ENCODE measurements around the gene EPS8.

EPS8 gene

DNA sequence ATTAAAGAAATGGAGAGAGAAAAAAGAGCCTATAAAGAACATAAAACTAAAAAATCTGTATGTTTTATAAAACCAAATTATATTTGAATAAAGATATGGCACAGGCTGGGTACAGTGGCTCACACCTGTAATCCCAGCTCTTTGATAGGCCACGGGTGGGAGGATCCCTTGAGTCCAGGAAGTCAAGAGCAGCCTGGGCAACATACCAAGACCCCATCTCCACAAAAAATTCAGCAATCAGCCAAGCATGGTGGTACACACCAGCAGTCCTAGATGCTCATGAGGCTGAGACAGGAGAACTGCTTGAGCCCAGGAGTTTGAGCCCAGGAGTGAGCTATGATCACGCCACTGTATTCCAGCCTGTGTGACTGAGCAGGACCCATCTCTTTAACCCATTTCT, 74.9 kb downstream of the EPS8 start:
- no peak for DNase-seq

DNA sequence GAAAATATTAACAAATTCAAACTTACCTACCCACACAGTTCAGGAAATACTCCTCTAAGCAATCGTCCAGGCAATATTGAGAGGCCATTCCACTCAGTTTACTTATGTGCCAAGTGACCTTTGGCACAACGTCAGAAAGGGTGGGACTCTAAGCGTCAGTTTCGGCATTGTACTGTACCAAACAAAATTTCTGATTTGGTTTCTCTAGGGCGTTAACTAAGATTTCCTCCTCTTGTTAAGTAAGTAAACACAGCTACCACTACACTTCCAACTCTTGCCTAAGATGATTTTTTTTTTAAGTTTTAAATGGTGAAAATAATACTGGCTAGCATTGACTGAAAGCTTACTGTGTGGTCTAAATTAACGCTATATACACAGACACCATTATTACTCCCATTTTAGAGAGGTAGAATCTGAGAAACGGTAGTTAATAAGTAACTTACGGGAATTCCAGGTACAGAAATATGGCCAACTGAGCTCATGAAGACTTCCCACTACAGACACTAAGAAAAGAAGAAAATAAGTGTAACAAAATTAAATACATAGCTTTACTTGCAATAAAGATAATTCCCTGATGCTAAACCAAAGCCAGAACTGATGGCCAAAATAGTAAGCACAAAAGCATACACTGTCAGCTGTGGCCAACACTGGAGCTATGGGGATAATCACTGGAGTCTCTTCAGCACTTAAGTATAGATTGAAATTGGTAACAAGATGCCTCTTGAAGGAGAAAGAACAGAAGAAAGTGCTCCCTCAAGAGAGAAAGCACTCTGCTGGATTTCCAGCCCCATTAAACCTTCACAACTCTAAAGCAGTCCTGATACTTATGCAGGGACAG, 76.1 kb downstream of the EPS8 start:
- no peak for DNase-seq

DNA sequence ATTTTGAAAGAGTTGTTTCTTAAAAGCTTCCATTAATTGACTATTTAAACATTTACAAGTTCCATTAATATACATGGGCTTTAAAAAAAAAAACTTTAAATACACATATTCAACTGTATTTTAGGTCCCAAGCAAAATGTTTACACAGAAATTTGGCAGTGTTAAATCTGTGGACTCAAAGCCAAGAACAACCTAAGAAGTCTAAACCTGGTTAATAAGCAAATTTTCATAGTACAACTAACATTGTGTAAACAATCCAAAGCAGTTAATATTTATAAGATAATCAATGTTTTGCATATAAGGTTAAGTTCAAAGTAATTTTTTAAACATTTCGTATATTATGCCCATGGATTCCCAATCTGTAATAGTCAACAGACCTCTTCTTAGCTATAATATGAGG, 77.0 kb downstream of the EPS8 start:
- DNase-seq = no peak

DNA sequence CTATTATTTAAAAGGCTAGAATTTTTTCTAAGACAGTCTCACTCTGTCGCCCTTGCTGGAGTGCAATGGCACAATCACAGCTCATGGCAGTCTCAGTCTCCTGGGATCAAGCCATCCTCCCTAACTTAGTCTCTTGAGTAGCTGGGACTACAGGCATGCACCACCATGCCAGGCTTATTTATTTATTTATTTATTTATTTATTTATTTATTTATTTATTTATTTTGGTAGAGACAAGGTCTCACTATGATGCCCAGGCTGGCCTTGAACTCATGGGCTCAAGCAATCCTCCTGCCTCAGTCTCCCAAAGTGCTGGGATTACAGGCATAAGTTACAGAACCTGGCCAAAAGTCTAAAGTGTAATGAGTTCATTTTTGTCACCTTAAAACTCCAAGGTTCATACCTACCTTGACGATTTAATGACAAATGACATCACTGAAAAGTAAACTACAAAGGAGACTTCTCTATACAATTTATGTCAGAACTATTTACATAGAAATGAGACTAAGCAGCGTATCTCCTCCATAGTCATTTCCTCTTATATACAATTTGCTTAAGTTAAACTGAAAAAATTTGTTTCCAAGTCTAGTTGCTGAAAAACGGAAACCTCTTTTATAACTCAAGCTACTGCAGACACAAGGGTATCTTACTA, 78.2 kb downstream of the EPS8 start:
- no peak for DNase-seq

DNA sequence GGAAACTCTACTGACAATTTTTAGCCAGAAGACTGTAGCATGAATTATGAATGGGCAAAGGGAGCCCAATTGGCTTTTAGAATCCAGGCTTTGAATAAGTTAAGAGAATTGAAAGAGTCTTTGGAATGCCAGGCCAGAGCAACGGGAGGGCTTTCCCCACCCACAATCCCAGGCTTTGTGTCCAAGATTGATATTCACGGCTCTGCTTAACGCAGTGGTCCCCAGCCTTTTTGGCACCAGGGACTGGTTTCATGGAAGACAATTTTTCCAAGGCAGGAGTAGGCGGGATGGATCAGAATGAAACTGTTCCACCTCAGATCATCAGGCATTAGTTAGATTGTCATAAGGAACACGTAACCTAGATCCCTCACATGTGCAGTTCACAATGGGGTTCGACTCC, 79.6 kb downstream of the EPS8 start:
- no peak for DNase-seq

DNA sequence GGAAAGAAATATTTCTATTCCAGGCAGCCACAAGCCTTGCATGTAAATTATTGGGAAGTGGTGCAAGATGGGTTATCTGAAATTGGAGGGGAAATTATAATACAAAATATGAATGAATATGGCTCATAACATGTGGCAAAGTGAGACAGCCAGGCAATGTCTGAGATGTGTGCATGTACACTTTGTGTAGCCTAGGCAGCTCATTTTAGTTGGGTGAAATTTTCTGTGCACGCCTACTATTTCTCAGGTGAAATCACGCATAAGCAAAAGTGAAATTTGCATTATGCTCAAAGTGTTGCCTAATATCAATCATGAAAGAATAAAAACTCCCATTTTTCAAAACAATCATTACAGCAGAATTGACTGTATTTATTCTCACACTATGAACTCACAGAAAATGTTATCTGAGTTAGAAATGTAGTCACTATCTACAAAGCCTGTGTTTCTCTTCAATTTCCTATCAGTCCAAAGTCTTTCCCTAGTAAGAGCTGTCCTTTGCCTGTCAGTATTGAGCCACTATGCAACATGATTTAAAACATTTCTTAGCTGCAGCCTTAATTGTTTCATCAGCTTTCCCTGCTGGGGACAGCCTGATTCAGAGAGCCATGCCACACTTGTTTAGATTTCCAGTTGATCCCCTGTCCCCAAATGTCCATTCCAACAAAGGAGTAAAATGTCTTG, 80.7 kb downstream of the EPS8 start:
- no peak for DNase-seq

DNA sequence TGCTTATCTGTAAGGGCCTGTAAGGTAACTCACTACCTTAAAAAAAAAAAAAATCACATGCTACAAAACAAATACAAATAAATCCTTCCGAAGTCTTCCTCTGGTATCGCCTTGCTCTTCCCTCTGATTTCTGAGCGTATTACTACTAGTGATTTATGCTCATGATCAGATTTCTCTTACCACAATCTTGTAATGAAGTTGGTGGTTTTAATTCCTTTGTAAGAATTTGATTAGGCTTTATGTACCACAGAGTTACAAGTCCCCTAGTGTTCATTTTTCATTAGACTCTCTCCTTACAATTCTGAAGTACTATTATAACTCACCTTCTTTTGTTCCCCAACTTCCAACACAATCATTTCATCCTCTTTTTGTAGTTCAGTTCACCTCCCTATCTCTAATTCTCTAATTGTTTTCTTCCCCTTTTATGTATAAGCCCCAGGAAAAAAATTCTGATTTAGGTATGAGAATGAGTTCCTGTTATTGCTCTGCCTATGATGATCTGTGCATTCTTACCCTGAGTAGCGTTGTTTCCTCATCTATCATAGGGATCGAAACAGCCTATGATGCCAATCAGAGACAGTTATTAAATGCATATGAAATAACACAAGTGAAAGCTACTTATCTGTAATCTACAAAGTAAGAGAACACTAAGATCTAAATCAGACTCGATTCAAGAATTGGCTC, 81.5 kb downstream of the EPS8 start:
- DNase-seq = no peak

DNA sequence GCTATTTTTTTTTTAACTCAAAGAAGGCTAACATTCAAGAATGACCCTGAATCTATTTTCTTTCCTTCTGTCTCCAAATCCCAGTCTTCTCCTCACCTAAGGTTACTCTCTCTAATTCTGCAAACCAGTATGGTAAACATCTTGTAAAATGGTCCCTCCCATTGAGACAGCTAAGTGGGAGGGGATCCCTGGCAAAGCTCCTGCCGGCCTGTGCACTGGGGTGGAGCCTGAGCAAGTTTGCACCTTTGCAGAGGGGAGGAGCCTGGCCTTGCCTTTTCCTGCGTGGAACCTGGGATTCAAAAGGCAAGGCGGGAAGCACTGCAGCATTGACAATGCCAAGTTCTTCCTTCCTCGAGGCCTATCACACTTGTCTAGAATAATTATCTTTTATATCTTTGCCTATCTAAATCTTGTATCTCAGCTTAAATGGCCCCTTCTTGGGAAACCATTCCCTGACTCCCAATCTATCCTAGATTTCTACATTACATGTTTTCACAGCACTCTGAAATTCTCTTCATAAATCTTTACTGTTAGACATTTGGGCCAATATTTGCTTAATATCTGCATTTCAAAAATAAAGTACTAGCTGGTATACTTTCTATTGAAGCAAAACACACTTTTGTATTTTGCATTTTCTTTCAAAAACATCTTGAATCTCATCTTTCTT, 83.0 kb downstream of the EPS8 start:
- no peak for DNase-seq

DNA sequence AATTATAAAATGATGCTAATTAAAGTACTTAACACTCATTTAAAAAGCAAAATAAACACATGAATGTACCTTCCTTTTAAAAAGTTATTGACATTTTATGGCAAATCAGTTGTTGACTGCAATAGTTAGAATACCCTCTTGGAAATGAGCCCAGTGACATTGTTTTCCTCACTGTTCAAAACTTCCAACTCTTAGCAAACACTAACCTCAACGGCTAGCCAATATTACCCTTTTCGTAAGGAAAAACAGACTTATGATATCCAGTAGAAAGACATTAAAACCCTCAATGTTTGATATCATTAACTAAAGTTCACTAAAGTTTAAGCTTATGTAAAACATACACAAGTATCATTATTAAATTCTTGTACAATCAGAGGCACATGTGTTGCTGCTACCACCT, 83.6 kb downstream of the EPS8 start:
- no peak for DNase-seq

DNA sequence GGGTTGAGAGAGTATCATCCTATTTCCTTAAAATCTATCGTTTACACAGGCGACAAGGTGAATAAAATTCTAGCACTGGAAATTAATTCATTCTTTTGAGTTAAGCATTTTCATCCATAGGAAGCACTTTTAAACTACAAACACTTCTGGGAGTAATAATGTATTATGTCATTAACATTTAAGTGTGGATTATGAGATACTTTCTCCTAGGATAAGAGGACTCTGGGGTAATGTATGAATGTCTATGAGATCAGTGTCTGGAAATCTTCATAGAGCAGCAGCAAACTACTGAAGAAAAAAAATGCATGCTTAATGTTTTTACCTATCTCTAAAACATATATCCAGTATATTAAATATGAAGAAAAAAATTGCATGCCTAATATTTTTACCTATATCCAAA, 86.9 kb downstream of the EPS8 start:
- no peak for DNase-seq

DNA sequence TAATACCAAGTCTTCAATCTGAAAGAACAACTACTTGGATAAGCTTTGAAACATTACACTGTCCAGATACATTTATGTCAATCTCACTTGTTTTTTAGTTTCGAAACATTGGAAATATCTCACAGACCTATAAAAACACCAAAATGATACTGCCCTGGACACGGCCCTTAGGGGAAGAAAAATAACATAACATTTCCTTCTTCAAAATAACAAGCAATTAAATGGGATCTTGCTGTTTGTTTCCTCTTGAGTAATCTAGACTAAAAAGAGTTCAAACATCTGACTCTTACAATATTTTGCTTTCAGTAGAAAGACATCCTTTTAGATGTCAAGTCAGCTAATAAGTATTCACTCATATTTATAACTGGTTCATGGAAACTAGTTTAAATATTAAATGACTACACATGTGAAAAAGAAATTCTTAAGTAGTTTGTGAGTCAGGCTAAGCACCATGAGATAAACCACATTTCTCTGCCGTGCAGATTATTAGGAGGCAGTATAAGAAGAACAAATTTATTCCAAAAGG, 87.5 kb downstream of the EPS8 start:
- peak; percentile 79 for DNase-seq

DNA sequence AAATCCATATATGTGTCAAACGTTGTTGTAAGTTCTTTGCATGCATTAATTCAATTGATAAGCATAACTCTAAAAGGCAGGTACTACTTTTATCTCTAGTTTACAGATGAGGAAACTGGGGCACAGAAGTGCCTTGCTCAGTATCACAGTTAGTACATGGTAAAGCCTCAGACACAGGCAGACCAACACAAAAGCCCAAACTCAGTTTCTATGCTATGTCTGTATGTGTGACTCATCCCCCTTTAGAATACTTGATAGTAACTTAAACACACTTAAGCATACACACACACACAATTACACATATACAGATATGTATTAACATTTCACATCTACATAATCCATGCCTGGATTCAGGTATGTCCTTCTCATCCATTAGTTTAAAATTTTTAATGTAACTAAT, 88.0 kb downstream of the EPS8 start:
- DNase-seq = peak; percentile 57

DNA sequence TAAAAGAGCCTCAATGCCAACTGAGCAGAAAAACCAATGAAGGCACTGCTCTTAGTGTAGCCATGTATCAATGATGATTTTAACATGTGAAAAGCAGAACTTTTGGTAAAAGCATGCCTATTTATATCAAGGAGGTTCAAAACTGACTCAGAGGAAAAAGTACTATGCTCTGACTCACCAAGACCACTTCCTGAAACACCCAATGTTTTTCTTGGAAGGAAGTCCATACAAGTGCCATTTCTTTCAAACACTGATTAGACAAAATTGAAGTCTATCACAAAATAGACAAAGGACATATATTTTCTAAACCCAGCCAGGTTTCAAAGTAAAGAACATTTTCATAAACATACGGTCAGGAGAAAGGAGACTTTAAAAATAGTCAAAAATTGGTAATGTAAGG, 88.6 kb downstream of the EPS8 start:
- DNase-seq = peak; percentile 92

DNA sequence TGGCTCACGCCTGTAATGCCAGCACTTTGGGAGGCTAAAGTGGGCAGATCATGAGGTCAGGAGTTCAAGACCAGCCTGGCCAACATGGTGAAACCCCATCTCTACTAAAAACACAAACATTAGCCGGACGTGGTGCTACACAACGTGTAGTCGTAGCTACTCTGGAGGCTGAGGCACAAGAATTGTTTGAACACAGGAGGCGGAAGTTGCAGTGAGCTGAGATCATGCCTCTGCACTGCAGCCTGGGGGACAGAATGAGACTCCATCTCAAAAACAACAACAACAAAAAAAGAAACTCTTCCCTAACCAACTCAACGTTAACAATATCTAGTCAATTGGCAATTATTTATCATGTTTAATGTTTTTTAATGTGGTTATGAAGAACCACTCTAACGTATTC, 89.3 kb downstream of the EPS8 start:
- DNase-seq = no peak

DNA sequence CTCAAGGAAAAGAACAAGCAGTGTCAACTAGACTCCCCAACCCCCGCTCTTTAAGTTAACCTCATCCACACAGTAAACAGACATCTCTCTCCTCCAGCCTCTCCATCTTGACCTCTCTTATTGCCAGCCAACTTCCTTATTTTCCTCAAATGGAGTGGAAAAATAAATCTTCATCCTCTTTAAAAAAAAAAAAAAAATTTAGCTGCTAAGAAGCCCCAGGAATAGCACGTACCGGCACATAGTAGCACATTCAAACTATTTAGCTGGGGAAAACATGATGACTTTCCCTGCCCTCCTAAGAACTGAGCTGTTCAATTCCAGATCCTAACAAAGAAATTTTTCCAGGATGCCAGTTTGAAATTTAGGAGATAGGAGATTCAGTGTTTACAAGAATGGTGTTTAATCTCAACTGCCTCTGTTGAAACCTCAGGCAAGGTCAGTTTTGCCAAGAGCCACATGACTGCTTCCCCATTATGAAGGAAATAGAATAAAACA, 90.8 kb downstream of the EPS8 start:
- no peak for DNase-seq

DNA sequence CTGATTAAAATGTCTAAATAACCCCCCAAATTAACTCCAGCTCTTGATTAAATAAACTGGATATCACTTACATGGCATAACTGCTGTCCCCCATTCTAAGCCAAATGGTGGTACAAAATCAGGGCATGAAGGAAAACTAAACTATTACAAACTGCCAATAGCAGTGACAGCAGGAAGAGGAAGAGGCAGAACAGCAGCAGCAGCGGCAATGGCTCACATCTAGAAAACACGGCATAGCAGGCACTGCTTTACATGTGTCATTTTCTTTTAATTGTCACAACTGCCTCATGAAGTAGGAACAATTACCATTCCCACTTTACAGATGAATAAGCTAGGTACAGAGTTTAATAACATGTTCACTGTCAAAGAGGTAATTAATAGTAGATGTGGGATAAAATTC, 92.0 kb downstream of the EPS8 start:
- no peak for DNase-seq

DNA sequence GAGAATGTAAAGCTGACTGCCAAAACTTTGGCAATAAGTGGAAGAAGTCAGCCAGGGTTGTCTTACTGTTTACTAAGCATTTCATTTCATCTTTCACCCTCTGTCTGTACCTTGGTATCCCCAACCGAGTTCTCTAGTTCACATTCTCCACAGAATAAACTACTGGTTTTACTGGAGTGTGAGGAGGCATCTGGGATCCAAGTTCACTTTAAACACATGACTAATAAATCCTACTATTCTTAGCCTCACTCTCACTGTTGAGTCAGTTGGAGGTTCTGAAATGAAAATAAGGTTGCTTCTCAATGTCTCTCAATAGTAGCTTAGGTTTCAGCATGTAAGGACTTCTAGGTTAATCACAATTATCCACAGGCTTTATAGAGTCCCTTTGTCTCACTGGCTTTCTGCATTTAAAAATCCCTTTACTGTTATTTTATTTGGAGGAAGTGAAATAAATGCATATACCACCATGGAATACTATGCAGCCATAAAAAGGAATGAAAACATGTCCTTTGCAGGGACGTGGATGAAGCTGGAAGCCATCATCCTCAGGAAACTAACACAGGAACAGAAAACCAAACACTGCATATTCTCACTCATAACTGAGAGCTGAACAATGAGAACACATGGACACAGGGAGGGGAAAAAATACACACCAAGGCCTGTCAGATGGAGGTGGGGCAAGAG, 95.8 kb downstream of the EPS8 start:
- DNase-seq = peak; percentile 33

DNA sequence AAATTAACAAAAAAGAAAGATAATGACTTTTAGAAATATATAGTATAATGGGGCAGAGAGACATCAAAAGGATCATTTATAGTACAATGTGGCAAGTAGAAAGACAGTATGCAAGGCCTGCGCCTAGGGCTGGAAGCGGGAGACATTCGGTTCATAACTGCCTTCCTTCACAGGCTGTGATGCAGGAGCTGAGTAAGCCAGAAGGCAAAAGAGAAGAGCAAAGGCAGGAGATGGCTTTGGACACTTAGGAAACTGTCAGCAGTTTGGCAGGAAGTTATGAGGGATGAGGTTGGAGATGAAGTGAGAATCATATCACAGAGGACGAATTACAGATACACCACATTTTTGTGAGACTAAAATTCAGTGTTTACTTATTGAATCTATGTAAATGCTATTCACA, 97.8 kb downstream of the EPS8 start:
- DNase-seq = no peak

DNA sequence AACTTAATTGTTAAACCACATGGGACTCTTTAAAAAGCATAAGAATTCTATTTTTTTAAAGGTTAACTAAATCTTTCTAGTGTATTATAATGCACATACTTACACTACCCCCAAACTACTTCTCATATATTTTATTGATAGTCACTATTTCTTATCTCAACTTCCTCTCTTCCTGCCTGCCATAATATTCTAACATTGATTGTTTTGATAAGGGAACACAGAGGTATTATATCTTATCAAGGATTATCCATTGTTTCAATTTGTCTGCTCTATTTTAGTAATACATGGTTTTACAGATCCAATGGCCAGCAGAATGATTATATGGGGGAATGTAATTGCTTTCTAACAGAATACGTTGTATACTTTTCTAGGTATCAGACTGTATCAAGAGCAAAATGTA, 98.9 kb downstream of the EPS8 start:
- no peak for DNase-seq

DNA sequence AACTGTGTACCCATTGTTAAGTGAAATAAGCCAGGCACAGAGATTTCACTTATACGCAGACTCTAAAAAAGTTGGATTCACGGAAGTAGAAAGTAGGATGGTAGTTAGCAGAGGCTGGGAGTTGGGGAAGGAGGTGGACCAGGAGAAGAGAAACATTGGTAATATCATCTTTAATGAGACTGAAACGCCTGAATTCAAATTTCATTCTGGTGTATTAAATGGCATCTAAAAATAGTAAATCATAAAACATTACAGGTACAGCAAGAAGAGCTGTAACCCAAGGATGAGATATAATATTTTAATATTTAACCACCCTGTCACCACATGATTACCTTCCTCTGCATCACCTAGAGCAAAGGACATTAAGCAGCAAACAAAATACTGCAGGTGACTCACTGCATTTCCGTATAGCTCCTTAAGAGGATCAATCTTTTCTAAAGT, 99.4 kb downstream of the EPS8 start:
- no peak for DNase-seq

DNA sequence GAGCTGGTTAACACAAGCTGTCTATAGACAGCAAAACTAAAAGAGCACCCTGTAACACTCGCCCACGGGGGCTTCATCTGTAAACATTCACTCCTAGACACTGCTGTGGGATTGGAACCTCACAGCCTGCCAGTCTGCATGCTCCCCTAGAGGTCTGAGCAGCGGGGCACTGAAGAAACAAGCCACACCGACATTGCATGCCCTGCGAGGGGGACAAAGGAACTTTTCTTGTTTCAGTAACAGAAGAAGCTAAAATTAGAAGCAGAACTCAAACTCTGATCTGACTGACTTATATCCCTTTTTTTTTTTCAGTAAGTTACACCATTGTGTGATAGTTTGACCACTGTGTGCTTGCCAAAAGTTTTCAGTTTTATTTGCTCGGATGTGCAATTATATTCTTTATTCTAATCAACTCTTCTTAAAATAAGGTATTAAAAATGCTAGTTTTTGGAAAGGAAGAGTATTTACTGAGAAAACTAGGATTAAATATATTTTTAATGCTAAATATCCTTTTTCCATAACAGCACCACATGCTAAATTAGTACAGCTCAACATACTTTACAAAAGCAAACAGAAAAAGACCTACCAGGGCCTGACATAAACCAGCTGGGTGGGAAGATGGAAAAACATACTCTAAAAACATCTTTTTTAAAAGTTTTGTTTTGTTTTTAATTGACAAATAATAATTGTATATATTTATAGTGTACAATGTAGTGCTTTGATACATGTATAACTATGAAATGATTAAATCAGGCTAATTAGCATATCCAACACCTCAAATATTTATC, 100.2 kb downstream of the EPS8 start:
- no peak for DNase-seq

Measured in fibroblast of skin of right quadriceps (primary cell).